ENCODE measurements around the gene CT45A5.
"Not testable (repeated sequence)": the region's sequence is repeated elsewhere in the genome, so short reads cannot be mapped to it uniquely, and the experiment has no call there.

Gene CT45A5

GRCh38 chrX:135785403-135785802 is at the start of gene CT45A5:
CT45A5 (minus strand) TSS chrX:135785503; CDS start chrX:135781729, 3,774 bp downstream.
- H3K4me3 ChIP-seq (ENCODE audit: low read depth in 1 of 2, low read length in 1 of 2); H3K27me3 ChIP-seq; H3K4me1 ChIP-seq (ENCODE audit: control insufficient read depth in 1 of 2, insufficient read depth in 1 of 2, low read depth in 1 of 2, low read length in 1 of 2); H3K36me3 ChIP-seq; H3K27ac ChIP-seq; H3K9me3 ChIP-seq: not testable (repeated sequence)

GRCh38 chrX:135819912-135820311 is 34.6 kb upstream of the CT45A5 start, which contains the start of gene CT45A2:
CT45A2 (minus strand) TSS chrX:135820012; CDS start chrX:135816265, 3,747 bp downstream.
- not testable (repeated sequence) for H3K9me3 ChIP-seq; H3K4me1 ChIP-seq (ENCODE audit: control insufficient read depth in 1 of 2, insufficient read depth in 1 of 2, low read depth in 1 of 2, low read length in 1 of 2); H3K27me3 ChIP-seq; H3K27ac ChIP-seq; H3K4me3 ChIP-seq (ENCODE audit: low read depth in 1 of 2, low read length in 1 of 2); H3K36me3 ChIP-seq

- H3K27me3 ChIP-seq; H3K9me3 ChIP-seq; H3K4me1 ChIP-seq (ENCODE audit: control insufficient read depth in 1 of 2, insufficient read depth in 1 of 2, low read depth in 1 of 2, low read length in 1 of 2); H3K36me3 ChIP-seq; H3K27ac ChIP-seq; H3K4me3 ChIP-seq (ENCODE audit: low read depth in 1 of 2, low read length in 1 of 2): not testable (repeated sequence)
These were observed 17.4 kb upstream of the CT45A5 start, which contains the start of gene CT45A6 for GRCh38 chrX:135802687-135803086. CT45A6 (minus strand) TSS chrX:135802787; CDS start chrX:135798993, 3,794 bp downstream.

GRCh38 chrX:135768091-135768490 is 17.2 kb downstream of the CT45A5 start, which contains the start of gene CT45A3:
CT45A3 (minus strand) TSS chrX:135768191; CDS start chrX:135764444, 3,747 bp downstream.
- H3K36me3 ChIP-seq; H3K4me3 ChIP-seq (ENCODE audit: low read depth in 1 of 2, low read length in 1 of 2); H3K27ac ChIP-seq; H3K4me1 ChIP-seq (ENCODE audit: control insufficient read depth in 1 of 2, insufficient read depth in 1 of 2, low read depth in 1 of 2, low read length in 1 of 2); H3K9me3 ChIP-seq; H3K27me3 ChIP-seq: not testable (repeated sequence)

GRCh38 chrX:135744739-135745138 is 40.6 kb downstream of the CT45A5 start:
- H3K9me3 ChIP-seq; H3K4me1 ChIP-seq (ENCODE audit: control insufficient read depth in 1 of 2, insufficient read depth in 1 of 2, low read depth in 1 of 2, low read length in 1 of 2); H3K4me3 ChIP-seq (ENCODE audit: low read depth in 1 of 2, low read length in 1 of 2); H3K36me3 ChIP-seq; H3K27me3 ChIP-seq; H3K27ac ChIP-seq: not testable (repeated sequence)

GRCh38 chrX:135741192-135741715 is 44.0 kb downstream of the CT45A5 start:
- no peak for TF ChIP-seq CTCF (IDR thresholded peaks at IDR 0.05)
- Histone ChIP-seq H3K9me3 (no peaks in the 10 kb centered on the region), H3K36me3 (no peaks in the 10 kb centered on the region), H3K27ac (no peak overlapping the region), H3K4me1 (ENCODE audit: control insufficient read depth in 1 of 2, insufficient read depth in 1 of 2, low read depth in 1 of 2, low read length in 1 of 2) (no peaks in the 10 kb centered on the region), H3K27me3 (no peaks in the 10 kb centered on the region), H3K4me3 (ENCODE audit: low read depth in 1 of 2, low read length in 1 of 2) (no peak overlapping the region)

- Histone ChIP-seq H3K4me3 (ENCODE audit: low read depth in 1 of 2, low read length in 1 of 2) (no peak overlapping the region), H3K36me3 (no peaks in the 10 kb centered on the region), H3K27me3 (no peaks in the 10 kb centered on the region), H3K4me1 (ENCODE audit: control insufficient read depth in 1 of 2, insufficient read depth in 1 of 2, low read depth in 1 of 2, low read length in 1 of 2) (no peaks in the 10 kb centered on the region), H3K27ac (no peak overlapping the region), H3K9me3 (no peaks in the 10 kb centered on the region)
- no peak for TF ChIP-seq CTCF (IDR thresholded peaks at IDR 0.05)
These were observed 44.6 kb downstream of the CT45A5 start for GRCh38 chrX:135740681-135741149.

- Histone ChIP-seq H3K36me3 (no peaks in the 10 kb centered on the region), H3K27me3 (no peaks in the 10 kb centered on the region), H3K4me3 (ENCODE audit: low read depth in 1 of 2, low read length in 1 of 2) (no peak overlapping the region), H3K27ac (no peak overlapping the region), H3K4me1 (ENCODE audit: control insufficient read depth in 1 of 2, insufficient read depth in 1 of 2, low read depth in 1 of 2, low read length in 1 of 2) (no peaks in the 10 kb centered on the region), H3K9me3 (no peaks in the 10 kb centered on the region)
- no peak for TF ChIP-seq CTCF (IDR thresholded peaks at IDR 0.05)
These were observed 47.8 kb downstream of the CT45A5 start for GRCh38 chrX:135737366-135738071.

- H3K27ac ChIP-seq; H3K27me3 ChIP-seq; H3K36me3 ChIP-seq; H3K4me3 ChIP-seq (ENCODE audit: low read depth in 1 of 2, low read length in 1 of 2); H3K9me3 ChIP-seq; H3K4me1 ChIP-seq (ENCODE audit: control insufficient read depth in 1 of 2, insufficient read depth in 1 of 2, low read depth in 1 of 2, low read length in 1 of 2): not testable (repeated sequence)
These were observed 50.6 kb downstream of the CT45A5 start for GRCh38 chrX:135734666-135735065.
